Muscle layer of colon (tissue), 2 donors: ENCODE measurements around the gene SGSM2.

Experiments used
- H3K27ac ChIP-seq: one replicate; pipeline ENCODE4 v1.7.0; 2013; ENCODE audit warnings: low read depth, mild to moderate bottlenecking, low read length, moderate library complexity
- H3K27me3 ChIP-seq, 2 donors: one replicate each; pipeline ENCODE4 v1.7.0; 2013; ENCODE audit warnings: low read length in 2 of 2, mild to moderate bottlenecking in 2 of 2; ENCODE audit not compliant: insufficient read depth in 2 of 2, control insufficient read depth in 1 of 2
- H3K36me3 ChIP-seq: one replicate; pipeline ENCODE4 v1.7.0; 2013; ENCODE audit warnings: mild to moderate bottlenecking, low read length; ENCODE audit not compliant: insufficient read depth
- H3K4me1 ChIP-seq: one replicate; pipeline ENCODE4 v1.7.0; 2013; ENCODE audit warnings: mild to moderate bottlenecking, low read length; ENCODE audit not compliant: insufficient read depth
- H3K4me3 ChIP-seq, 2 donors: one replicate each; pipeline ENCODE4 v1.7.0; 2013; ENCODE audit warnings: low read length in 2 of 2, low read depth in 1 of 2, mild to moderate bottlenecking in 1 of 2, moderate library complexity in 1 of 2
- H3K9ac ChIP-seq: one replicate; pipeline ENCODE4 v1.7.0; 2013; ENCODE audit warnings: low read length
- H3K9me3 ChIP-seq: one replicate; pipeline ENCODE4 v1.7.0; 2013; ENCODE audit warnings: mild to moderate bottlenecking, low read length
- donor health status: abdominal sarcoma.
- donor health status: Adenocarcinoma of cecum.

The SGSM2 gene

GRCh38 chr17:2336852-2337543 is at the start of gene SGSM2:
TSS of gene SGSM2 (plus strand) at chr17:2337501. CDS start at chr17:2337689, 188 bp downstream.
- Histone ChIP-seq H3K36me3 (peaks cover 32% of the 10 kb centered on the region), H3K4me1 (peaks cover 11% of the 10 kb centered on the region), H3K9me3 (no peaks in the 10 kb centered on the region), H3K27ac (peak within 1 kb of the TSS; percentile 84), H3K9ac (peak within 1 kb of the TSS; percentile 69), H3K4me3 (peak within 1 kb of the TSS; percentile 65 to 79), H3K27me3 (no peaks in the 10 kb centered on the region)

- H3K36me3 ChIP-seq = peaks cover 54% of the 10 kb centered on the region
Observed at GRCh38 chr17:2289878-2290478, 47.3 kb upstream of the SGSM2 start.

GRCh38 chr17:2292100-2292499 is 45.2 kb upstream of the SGSM2 start:
- Histone ChIP-seq H3K9me3 (no peaks in the 10 kb centered on the region), H3K27me3 (no peaks in the 10 kb centered on the region), H3K36me3 (peaks cover 66% of the 10 kb centered on the region), H3K4me3 (no peak overlapping the region), H3K4me1 (no peaks in the 10 kb centered on the region), H3K9ac (no peak overlapping the region), H3K27ac (no peak overlapping the region)

More at GRCh38 chr17:2289878-2290478, 47.3 kb upstream of the SGSM2 start:
- no peak overlapping the region for H3K27ac ChIP-seq
- no peak overlapping the region for H3K9ac ChIP-seq
- no peaks in the 10 kb centered on the region for H3K27me3 ChIP-seq
- no peaks in the 10 kb centered on the region for H3K4me1 ChIP-seq
- H3K4me3 ChIP-seq = no peak overlapping the region
- no peaks in the 10 kb centered on the region for H3K9me3 ChIP-seq

GRCh38 chr17:2295575-2295974 is 41.7 kb upstream of the SGSM2 start:
- no peaks in the 10 kb centered on the region for H3K27me3 ChIP-seq
- H3K36me3 ChIP-seq = peaks cover 81% of the 10 kb centered on the region
- no peak overlapping the region for H3K4me3 ChIP-seq
- no peak overlapping the region for H3K27ac ChIP-seq
- H3K4me1 ChIP-seq = no peaks in the 10 kb centered on the region
- no peak overlapping the region for H3K9ac ChIP-seq
- H3K9me3 ChIP-seq = no peaks in the 10 kb centered on the region

- H3K4me3 ChIP-seq = no peak overlapping the region
- peaks cover 10% of the 10 kb centered on the region for H3K4me1 ChIP-seq
- no peaks in the 10 kb centered on the region for H3K9me3 ChIP-seq
- no peaks in the 10 kb centered on the region for H3K27me3 ChIP-seq
- no peak overlapping the region for H3K9ac ChIP-seq
- H3K36me3 ChIP-seq = peaks cover 71% of the 10 kb centered on the region
- no peak overlapping the region for H3K27ac ChIP-seq
Observed at GRCh38 chr17:2297023-2297422, 40.3 kb upstream of the SGSM2 start.

- Histone ChIP-seq H3K36me3 (peaks cover 56% of the 10 kb centered on the region), H3K9ac (no peak overlapping the region), H3K4me3 (no peak overlapping the region), H3K27me3 (no peaks in the 10 kb centered on the region), H3K9me3 (no peaks in the 10 kb centered on the region), H3K4me1 (peaks cover 18% of the 10 kb centered on the region), H3K27ac (no peak overlapping the region)
Observed at GRCh38 chr17:2299136-2299535, 38.2 kb upstream of the SGSM2 start.

- Histone ChIP-seq H3K9me3 (no peaks in the 10 kb centered on the region), H3K36me3 (peaks cover 50% of the 10 kb centered on the region), H3K27ac (no peak overlapping the region), H3K27me3 (no peaks in the 10 kb centered on the region), H3K9ac (no peak overlapping the region), H3K4me3 (no peak overlapping the region), H3K4me1 (peaks cover 18% of the 10 kb centered on the region)
Observed at GRCh38 chr17:2299756-2300155, 37.5 kb upstream of the SGSM2 start.

GRCh38 chr17:2302778-2303203 is 34.5 kb upstream of the SGSM2 start:
- H3K27ac ChIP-seq = peak overlapping the region; percentile 84
- H3K9ac ChIP-seq = peak overlapping the region; percentile 86
- H3K27me3 ChIP-seq = no peaks in the 10 kb centered on the region
- peaks cover 22% of the 10 kb centered on the region for H3K36me3 ChIP-seq
- H3K4me1 ChIP-seq = peaks cover 18% of the 10 kb centered on the region
- peak overlapping the region; percentile 78 to 93 for H3K4me3 ChIP-seq
- H3K9me3 ChIP-seq = no peaks in the 10 kb centered on the region

GRCh38 chr17:2303204-2304188 is 33.8 kb upstream of the SGSM2 start, which contains the start of the genes SMG6 and SRR:
TSS of gene SMG6 (minus strand) at chr17:2303785. CDS start at chr17:2303720, 65 bp downstream.
TSS of gene SRR (plus strand) at chr17:2303950. CDS start at chr17:2315561, 11,611 bp downstream.
- peak within 1 kb of the TSS; percentile 84 for H3K27ac ChIP-seq
- H3K9ac ChIP-seq = peak within 1 kb of the TSS; percentile 86
- no peaks in the 10 kb centered on the region for H3K9me3 ChIP-seq
- no peaks in the 10 kb centered on the region for H3K27me3 ChIP-seq
- peaks cover 18% of the 10 kb centered on the region for H3K4me1 ChIP-seq
- H3K4me3 ChIP-seq = peak within 1 kb of the TSS; percentile 78 to 93
- H3K36me3 ChIP-seq = peaks cover 17% of the 10 kb centered on the region

- Histone ChIP-seq H3K27me3 (no peaks in the 10 kb centered on the region), H3K9ac (no peak overlapping the region)
Observed at GRCh38 chr17:2304931-2305330, 32.4 kb upstream of the SGSM2 start.

More at GRCh38 chr17:2304931-2305330, 32.4 kb upstream of the SGSM2 start:
- Histone ChIP-seq H3K4me3 (no peak overlapping the region), H3K9me3 (no peaks in the 10 kb centered on the region), H3K36me3 (peaks cover 4% of the 10 kb centered on the region), H3K4me1 (peaks cover 18% of the 10 kb centered on the region), H3K27ac (no peak overlapping the region)
